Ovary (tissue), 3 donors: Measurements from ENCODE around the gene MSH3.

Source experiments
- EP300 ChIP-seq: sonication (generic); formaldehyde crosslinking; IDR thresholded peaks from one replicate; pipeline ENCODE4 v1.6.1; 2017; ENCODE audit warnings: antibody characterized with exemption
- POLR2A ChIP-seq: fragments of 450-650 bp; IDR thresholded peaks from one replicate; pipeline ENCODE4 v1.6.1; 2017; ENCODE audit warnings: antibody characterized with exemption, mild to moderate bottlenecking, moderate library complexity
- TF ChIP-seq, protein P1 (sequence below), 3 donors: fragments of 450-650 bp in 2 of 3; fragments of 200-600 bp in 1 of 3; IDR thresholded peaks; one replicate each; pipeline versions ENCODE4 v1.5.1 to v1.8.0; 2016 to 2022; ENCODE audit warnings: antibody characterized with exemption in 3 of 3, mild to moderate bottlenecking in 1 of 3
- donor health status: DM: no; HTN: no; CAD: no.

DNA sequence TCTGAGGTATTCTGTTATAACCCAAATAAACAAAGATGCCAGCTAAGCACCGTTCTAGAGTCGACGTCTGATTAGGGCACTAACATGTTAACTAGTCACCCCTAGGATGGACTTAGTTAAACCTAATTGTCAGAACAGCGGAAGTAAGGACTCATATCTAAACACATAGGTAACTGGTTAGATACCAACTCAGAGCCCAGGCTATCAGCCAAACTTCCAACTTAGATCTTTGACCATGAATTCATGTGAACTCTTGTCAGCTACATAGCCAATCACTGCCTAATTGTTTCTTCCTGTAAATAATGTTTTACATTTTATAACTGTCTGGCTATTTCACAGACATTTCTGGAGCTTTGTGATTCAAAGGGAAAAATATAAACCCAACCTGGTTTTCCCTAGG is 84.6 kb downstream of the MSH3 start:
- TF ChIP-seq EP300 (no peak), POLR2A (no peak)
- TF ChIP-seq, protein P1, sequence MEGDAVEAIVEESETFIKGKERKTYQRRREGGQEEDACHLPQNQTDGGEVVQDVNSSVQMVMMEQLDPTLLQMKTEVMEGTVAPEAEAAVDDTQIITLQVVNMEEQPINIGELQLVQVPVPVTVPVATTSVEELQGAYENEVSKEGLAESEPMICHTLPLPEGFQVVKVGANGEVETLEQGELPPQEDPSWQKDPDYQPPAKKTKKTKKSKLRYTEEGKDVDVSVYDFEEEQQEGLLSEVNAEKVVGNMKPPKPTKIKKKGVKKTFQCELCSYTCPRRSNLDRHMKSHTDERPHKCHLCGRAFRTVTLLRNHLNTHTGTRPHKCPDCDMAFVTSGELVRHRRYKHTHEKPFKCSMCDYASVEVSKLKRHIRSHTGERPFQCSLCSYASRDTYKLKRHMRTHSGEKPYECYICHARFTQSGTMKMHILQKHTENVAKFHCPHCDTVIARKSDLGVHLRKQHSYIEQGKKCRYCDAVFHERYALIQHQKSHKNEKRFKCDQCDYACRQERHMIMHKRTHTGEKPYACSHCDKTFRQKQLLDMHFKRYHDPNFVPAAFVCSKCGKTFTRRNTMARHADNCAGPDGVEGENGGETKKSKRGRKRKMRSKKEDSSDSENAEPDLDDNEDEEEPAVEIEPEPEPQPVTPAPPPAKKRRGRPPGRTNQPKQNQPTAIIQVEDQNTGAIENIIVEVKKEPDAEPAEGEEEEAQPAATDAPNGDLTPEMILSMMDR (IDR thresholded peaks at IDR 0.05), result no peak
